GM23338 (cell line): ENCODE measurements around the gene TYMS. TPM values are rescaled to one million over a fixed set of nuclear protein-coding genes. Genes with fewer than 3 reads are reported as not detected.

ENCODE experiments used
- ATAC-seq: fragments of 200-7000 bp; cut with Tn5 transposase; 3 replicates; pipeline ENCODE4 v1.9.1; 2020
- DNase-seq: peaks from one replicate; pipeline ENCODE4 v3.0.0-alpha.2; 2015; ENCODE audit warnings: low spot score
- H2AFZ ChIP-seq: fragments of 200-600 bp; sonication (generic); 2 replicates; pipeline ENCODE4 v1.8.0; 2016; ENCODE audit warnings: antibody characterized with exemption, mild to moderate bottlenecking, moderate library complexity
- H3F3A ChIP-seq: fragments of 200-600 bp; sonication (generic); replicated peaks from 2 replicates; pipeline ENCODE4 v1.8.0; 2017; ENCODE audit warnings: antibody characterized with exemption, mixed run types, low read depth
- H3K27ac ChIP-seq: fragments of 200-600 bp; sonication (generic); 2 replicates; pipeline ENCODE4 v1.6.1; 2016; ENCODE audit warnings: low read depth
- H3K27me3 ChIP-seq: fragments of 200-600 bp; sonication (generic); 2 replicates; pipeline ENCODE4 v1.8.0; 2016; ENCODE audit warnings: mild to moderate bottlenecking, mixed run types, moderate library complexity; ENCODE audit not compliant: insufficient read depth
- H3K36me3 ChIP-seq: fragments of 200-600 bp; sonication (generic); 2 replicates; pipeline ENCODE4 v1.8.0; 2016; ENCODE audit warnings: mild to moderate bottlenecking; ENCODE audit not compliant: insufficient read depth
- H3K4me1 ChIP-seq: fragments of 200-600 bp; sonication (generic); 2 replicates; pipeline ENCODE4 v1.8.0; 2016; ENCODE audit warnings: mild to moderate bottlenecking, moderate library complexity; ENCODE audit not compliant: insufficient read depth
- H3K4me2 ChIP-seq: fragments of 200-600 bp; sonication (generic); 2 replicates; pipeline ENCODE4 v1.7.1; 2017; ENCODE audit warnings: mixed run types
- H3K4me3 ChIP-seq: fragments of 200-600 bp; sonication (generic); 2 replicates; pipeline ENCODE4 v1.6.1; 2016; ENCODE audit warnings: mixed run types
- H3K79me2 ChIP-seq: fragments of 200-600 bp; sonication (generic); replicated peaks from 2 replicates; pipeline ENCODE4 v1.8.0; 2017; ENCODE audit warnings: mild to moderate bottlenecking; ENCODE audit not compliant: insufficient read depth
- H3K9me2 ChIP-seq: fragments of 200-600 bp; sonication (generic); 2 replicates; pipeline ENCODE4 v1.8.0; 2017; ENCODE audit not compliant: insufficient read depth
- H4K20me1 ChIP-seq: fragments of 200-600 bp; sonication (generic); replicated peaks from 2 replicates; pipeline ENCODE4 v1.8.0; 2017; ENCODE audit warnings: mild to moderate bottlenecking; ENCODE audit not compliant: insufficient read depth
- H3K27ac Mint-ChIP-seq: 2 replicates; pipeline ENCODE4 v1.8.0; 2020; ENCODE audit warnings: inconsistent platforms, mild to moderate bottlenecking, moderate library complexity, mixed read lengths
- H3K27me3 Mint-ChIP-seq: 3 replicates; pipeline ENCODE4 v1.8.0; 2022; ENCODE audit warnings: low read depth, mild to moderate bottlenecking, moderate library complexity, mixed read lengths, inconsistent platforms; ENCODE audit not compliant: insufficient read depth, poor library complexity
- H3K36me3 Mint-ChIP-seq: 3 replicates; pipeline ENCODE4 v1.8.0; 2021; ENCODE audit warnings: low read depth, mild to moderate bottlenecking, inconsistent platforms, moderate library complexity, mixed read lengths
- H3K4me1 Mint-ChIP-seq: 3 replicates; pipeline ENCODE4 v1.8.0; 2020; ENCODE audit warnings: mild to moderate bottlenecking, inconsistent platforms, mixed read lengths
- H3K4me3 Mint-ChIP-seq: 3 replicates; pipeline ENCODE4 v1.8.0; 2021; ENCODE audit warnings: moderate library complexity, mild to moderate bottlenecking, inconsistent platforms, mixed read lengths
- H3K9me3 Mint-ChIP-seq: 3 replicates; pipeline ENCODE4 v1.8.0; 2020; ENCODE audit warnings: moderate library complexity, mild to moderate bottlenecking, inconsistent platforms, mixed read lengths
- CREB1 ChIP-seq: fragments of 250-450 bp; sonication (Bioruptor Pico); IDR thresholded peaks from 2 replicates; pipeline ENCODE4 v1.5.0; 2020; ENCODE audit warnings: low read depth, mild to moderate bottlenecking, moderate library complexity
- CTCF ChIP-seq, 2 experiments: fragments of 200-600 bp in 1 of 2; sonication (generic) in 1 of 2; conservative IDR thresholded peaks; 2 replicates each; pipeline versions ENCODE4 v1.5.1 to v1.6.1; 2016 to 2017; ENCODE audit warnings: antibody characterized with exemption in 2 of 2, low read depth in 2 of 2, mild to moderate bottlenecking in 2 of 2, moderate library complexity in 1 of 2
- ETS1 ChIP-seq: IDR thresholded peaks from 2 replicates; pipeline ENCODE4 v1.6.1; 2016; ENCODE audit warnings: antibody characterized with exemption
- EZH2 ChIP-seq: fragments of 200-600 bp; sonication (generic); IDR thresholded peaks from one replicate; pipeline ENCODE4 v1.8.0; 2017; ENCODE audit warnings: antibody characterized with exemption, mild to moderate bottlenecking, low read depth; ENCODE audit not compliant: unreplicated experiment
- EZH2phosphoT487 ChIP-seq: fragments of 200-600 bp; sonication (generic); IDR thresholded peaks from one replicate; pipeline ENCODE4 v1.8.1; 2018; ENCODE audit warnings: antibody characterized with exemption; ENCODE audit not compliant: unreplicated experiment
- JUNB ChIP-seq: IDR thresholded peaks from one replicate; pipeline ENCODE4 v1.6.1; 2016; ENCODE audit warnings: antibody characterized with exemption; ENCODE audit not compliant: unreplicated experiment
- NANOG ChIP-seq: IDR thresholded peaks from 2 replicates; pipeline ENCODE4 v1.6.1; 2016; ENCODE audit warnings: antibody characterized with exemption, borderline replicate concordance
- POLR2AphosphoS5 ChIP-seq: IDR thresholded peaks from 2 replicates; pipeline ENCODE4 v1.6.1; 2016; ENCODE audit warnings: antibody characterized with exemption, low read depth
- REST ChIP-seq: IDR thresholded peaks from one replicate; pipeline ENCODE4 v1.6.1; 2018; ENCODE audit warnings: antibody characterized with exemption; ENCODE audit not compliant: unreplicated experiment
- STAT1 ChIP-seq: IDR thresholded peaks from one replicate; pipeline ENCODE4 v1.6.1; 2016; ENCODE audit warnings: antibody characterized with exemption; ENCODE audit not compliant: unreplicated experiment
- ZNF114 ChIP-seq: fragments of 250-450 bp; sonication (Bioruptor Pico); IDR thresholded peaks from 2 replicates; pipeline ENCODE4 v1.5.0; 2020; ENCODE audit warnings: mild to moderate bottlenecking, moderate library complexity
- ZNF331 ChIP-seq: fragments of 250-450 bp; sonication (Bioruptor Pico); IDR thresholded peaks from 2 replicates; pipeline ENCODE4 v1.5.0; 2020; ENCODE audit warnings: low read depth, mild to moderate bottlenecking, moderate library complexity
- ZNF462 ChIP-seq: fragments of 250-450 bp; sonication (Bioruptor Pico); IDR thresholded peaks from 2 replicates; pipeline ENCODE4 v1.5.0; 2020; ENCODE audit warnings: mild to moderate bottlenecking, moderate library complexity
- polyA plus RNA-seq: library from polyadenylated mRNA; unstranded; fragments of >200 nt; fragmentation: Nextera tagmentation; extraction: Ambion mirVana; gene quantifications from 2 replicates; pipeline ENCODE4 v1.2.1, GENCODE V29; 2016
- total RNA-seq: library from RNA; depleted of rRNA; stranded (reverse); fragments of >200 nt; shearing (Covaris generic); gene quantifications from 2 replicates; pipeline ENCODE4 v1.2.3, GENCODE V29; 2014

Gene TYMS
- total and polyA plus RNA-seq, 2 experiments from 2014 or later, result 52.9 to 72.3 TPM

GRCh38 chr18:677145-677544, 19.7 kb downstream of the TYMS start:
- Histone ChIP-seq H3K9me2 (no peaks in the 10 kb centered on the region), H3K4me3 (no peak overlapping the region), H4K20me1 (no peaks in the 10 kb centered on the region; the same call in 1 of the 2 replicates), H3K27ac (0 out of 2 replicates have a peak overlapping the region, but pooled peaks have one; percentile 19), H3F3A (no peaks in the 10 kb centered on the region; the same call in 1 of the 2 replicates), H3K27me3 (no peaks in the 10 kb centered on the region), H3K4me2 (no peak overlapping the region), H2AFZ (no peak overlapping the region), H3K36me3 (peaks cover 36% of the 10 kb centered on the region), H3K4me1 (no peaks in the 10 kb centered on the region), H3K79me2 (no peaks in the 10 kb centered on the region)
- H3K27ac Mint-ChIP-seq, result no peak overlapping the region
- TF ChIP-seq ETS1 (no peak), ZNF331 (CRISPR knock-in tag) (no peak), REST (no peak), JUNB (no peak), STAT1 (no peak), ZNF462 (CRISPR knock-in tag) (no peak), ZNF114 (CRISPR knock-in tag) (no peak), POLR2AphosphoS5 (no peak), NANOG (no peak), CTCF (conservative IDR thresholded peaks at IDR 0.05; ENCODE audit: low read depth in 2 of 2) (no peak), CREB1 (CRISPR knock-in tag) (no peak), EZH2 (no peak), EZH2phosphoT487 (no peak)
- ATAC-seq, result no peak
- DNase-seq, result no peak
- H3K27me3 Mint-ChIP-seq, result peaks cover 21% of the 10 kb centered on the region
- H3K4me1 Mint-ChIP-seq, result peaks cover 7% of the 10 kb centered on the region; the same call in 2 of the 3 replicates
- H3K36me3 Mint-ChIP-seq, result peaks cover 83% of the 10 kb centered on the region
- H3K9me3 Mint-ChIP-seq, result no peaks in the 10 kb centered on the region
- H3K4me3 Mint-ChIP-seq, result no peak overlapping the region
